HepG2 (cell line): ENCODE data around the gene TIMM44. TPM values are rescaled to one million over a fixed set of nuclear protein-coding genes. Genes with fewer than 3 reads are reported as not detected.

ENCODE experiments used
- ARNT ChIP-seq: fragments of 450-650 bp; IDR thresholded peaks from 2 replicates; pipeline ENCODE4 v1.6.1; 2017
- MTF1 ChIP-seq: sonication (generic); formaldehyde crosslinking; IDR thresholded peaks from 2 replicates; pipeline ENCODE4 v1.5.0; 2020; ENCODE audit warnings: missing genetic modification reagents
- SATB2 ChIP-seq: sonication (generic); formaldehyde crosslinking; IDR thresholded peaks from 2 replicates; pipeline ENCODE4 v1.5.0; 2020; ENCODE audit warnings: missing genetic modification reagents
- SIN3A ChIP-seq: IDR thresholded peaks from 2 replicates; pipeline ENCODE4 v1.6.1; 2011; ENCODE audit warnings: low read depth, mild to moderate bottlenecking, control low read depth, low read length, borderline replicate concordance
- SP5 ChIP-seq: IDR thresholded peaks from 2 replicates; pipeline ENCODE4 v1.6.1; 2016; ENCODE audit warnings: low read depth, borderline replicate concordance
- TARDBP ChIP-seq: sonication (generic); formaldehyde crosslinking; IDR thresholded peaks from 2 replicates; pipeline ENCODE4 v1.8.0; 2022; ENCODE audit warnings: mild to moderate bottlenecking, missing genetic modification reagents
- TBX3 ChIP-seq: fragments of 450-650 bp; IDR thresholded peaks from 2 replicates; pipeline ENCODE4 v1.6.1; 2017; ENCODE audit warnings: antibody characterized with exemption, mild to moderate bottlenecking, inconsistent platforms, borderline replicate concordance
- ZNF121 ChIP-seq: sonication (generic); formaldehyde crosslinking; IDR thresholded peaks from 2 replicates; pipeline ENCODE4 v1.5.0; 2020; ENCODE audit warnings: mild to moderate bottlenecking, missing genetic modification reagents
- ZNF17 ChIP-seq: sonication (generic); formaldehyde crosslinking; IDR thresholded peaks from 2 replicates; pipeline ENCODE4 v1.5.0; 2020; ENCODE audit warnings: mild to moderate bottlenecking, missing genetic modification reagents
- ZNF230 ChIP-seq: sonication (generic); formaldehyde crosslinking; IDR thresholded peaks from 2 replicates; pipeline ENCODE4 v1.4.0; 2020; ENCODE audit warnings: mild to moderate bottlenecking, missing genetic modification reagents
- ZNF329 ChIP-seq: sonication (generic); formaldehyde crosslinking; IDR thresholded peaks from 2 replicates; pipeline ENCODE4 v1.9.0; 2021; ENCODE audit warnings: low read depth, mild to moderate bottlenecking, missing genetic modification reagents
- ZNF337 ChIP-seq: sonication (generic); formaldehyde crosslinking; IDR thresholded peaks from 2 replicates; pipeline ENCODE4 v1.5.1; 2020; ENCODE audit warnings: missing genetic modification reagents, low read depth, mild to moderate bottlenecking, borderline replicate concordance
- ZNF33B ChIP-seq: sonication (generic); formaldehyde crosslinking; IDR thresholded peaks from 2 replicates; pipeline ENCODE4 v1.5.1; 2020; ENCODE audit warnings: mild to moderate bottlenecking, missing genetic modification reagents
- ZNF382 ChIP-seq: sonication (generic); formaldehyde crosslinking; IDR thresholded peaks from 2 replicates; pipeline ENCODE4 v1.5.0; 2020; ENCODE audit warnings: missing genetic modification reagents, mild to moderate bottlenecking, borderline replicate concordance
- ZNF431 ChIP-seq: sonication (generic); formaldehyde crosslinking; IDR thresholded peaks from 2 replicates; pipeline ENCODE4 v1.9.0; 2022; ENCODE audit warnings: missing genetic modification reagents, low read depth, mild to moderate bottlenecking, borderline replicate concordance
- polyA plus RNA-seq, 8 experiments: library from polyadenylated mRNA; depleted of rRNA in 3 of 8; stranded (reverse) in 7 of 8; unstranded in 1 of 8; fragments of >200 nt; fragmentation: Illumina TruSeq in 4 of 8; extraction: Trizol in 4 of 8; gene quantifications; 2 replicates each; pipeline versions ENCODE4 v1.2.1 to v1.2.3, GENCODE V29; 2011 to 2016; ENCODE audit warnings: low read depth in 4 of 8, missing spikeins in 1 of 8, mixed read lengths in 1 of 8; ENCODE audit not compliant: insufficient read depth in 1 of 8
- total RNA-seq, 5 experiments: library from RNA; depleted of rRNA; stranded (reverse); fragments of >200 nt; fragmentation: Illumina TruSeq; extraction: Trizol; gene quantifications; 2 replicates each; pipeline ENCODE4 v1.2.3, GENCODE V29; 2016; ENCODE audit warnings: low read depth in 1 of 5
- TF ChIP-seq, protein P1 (sequence below): sonication (generic); formaldehyde crosslinking; IDR thresholded peaks from 2 replicates; pipeline ENCODE4 v1.5.0; 2020; ENCODE audit warnings: missing genetic modification reagents
- TF ChIP-seq, protein P2 (sequence below): IDR thresholded peaks from 2 replicates; pipeline ENCODE4 v1.6.1; 2016; ENCODE audit warnings: missing compliant biosample characterization, missing genetic modification reagents, borderline replicate concordance
- TF ChIP-seq, protein P3 (sequence below): IDR thresholded peaks from 2 replicates; pipeline ENCODE4 v1.6.1; 2012; ENCODE audit warnings: low read depth, low read length, improper control_type of control experiment
- TF ChIP-seq, protein P4 (sequence below): sonication (generic); formaldehyde crosslinking; conservative IDR thresholded peaks from 2 replicates; pipeline ENCODE4 v1.4.0; 2020; ENCODE audit warnings: missing genetic modification reagents
- TF ChIP-seq, protein P5 (sequence below): sonication (generic); formaldehyde crosslinking; IDR thresholded peaks from 2 replicates; pipeline ENCODE4 v1.5.0; 2020; ENCODE audit warnings: missing genetic modification reagents
- TF ChIP-seq, protein P6 (sequence below): sonication (generic); formaldehyde crosslinking; IDR thresholded peaks from 2 replicates; pipeline ENCODE4 v1.4.0; 2020; ENCODE audit warnings: missing genetic modification reagents

Gene TIMM44
- total and polyA plus RNA-seq, 2 of the 13 experiments (the other 11 are each of a cell fraction or from before 2014, with no cell fraction given): 42.9 to 72.6 TPM

DNA sequence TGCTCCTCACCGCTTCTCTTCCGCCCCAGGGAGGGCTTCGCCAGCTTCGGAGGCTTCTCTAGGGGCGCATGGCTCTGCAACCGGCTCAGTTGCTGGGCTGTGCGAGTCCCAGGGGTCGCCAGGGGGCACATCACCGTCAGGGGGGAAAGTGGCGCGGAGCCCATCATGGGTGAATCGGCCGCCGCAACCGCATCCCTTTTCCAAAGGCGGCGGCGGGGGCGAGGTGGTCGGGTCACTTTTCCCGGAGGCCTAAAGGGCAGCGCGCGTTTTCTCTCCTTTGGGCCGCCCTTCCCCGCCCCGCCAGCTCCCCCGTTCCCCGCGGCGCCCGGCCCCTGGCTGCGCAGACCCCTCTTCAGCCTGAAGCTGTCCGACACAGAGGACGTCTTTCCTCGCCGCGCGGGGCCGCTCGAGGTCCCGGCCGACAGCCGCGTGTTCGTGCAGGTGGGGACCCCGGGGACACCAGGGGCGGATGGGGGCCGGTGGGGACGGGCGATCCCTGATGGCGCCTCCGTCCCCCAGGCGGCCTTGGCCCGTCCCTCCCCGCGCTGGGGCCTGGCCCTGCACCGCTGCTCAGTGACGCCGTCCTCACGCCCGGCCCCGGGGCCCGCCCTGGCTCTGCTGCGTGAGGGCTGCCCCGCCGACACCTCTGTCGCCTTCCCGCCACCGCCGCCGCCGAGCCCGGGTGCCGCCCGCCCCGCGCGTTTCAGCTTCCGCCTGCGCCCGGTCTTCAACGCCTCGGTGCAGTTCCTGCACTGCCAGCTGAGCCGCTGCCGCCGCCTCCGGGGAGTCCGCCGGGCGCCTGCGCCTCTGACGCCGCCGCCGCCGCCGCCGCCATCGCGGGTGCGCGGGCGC lies 27.1 kb downstream of the TIMM44 start (continued):
- TF ChIP-seq, protein P1, sequence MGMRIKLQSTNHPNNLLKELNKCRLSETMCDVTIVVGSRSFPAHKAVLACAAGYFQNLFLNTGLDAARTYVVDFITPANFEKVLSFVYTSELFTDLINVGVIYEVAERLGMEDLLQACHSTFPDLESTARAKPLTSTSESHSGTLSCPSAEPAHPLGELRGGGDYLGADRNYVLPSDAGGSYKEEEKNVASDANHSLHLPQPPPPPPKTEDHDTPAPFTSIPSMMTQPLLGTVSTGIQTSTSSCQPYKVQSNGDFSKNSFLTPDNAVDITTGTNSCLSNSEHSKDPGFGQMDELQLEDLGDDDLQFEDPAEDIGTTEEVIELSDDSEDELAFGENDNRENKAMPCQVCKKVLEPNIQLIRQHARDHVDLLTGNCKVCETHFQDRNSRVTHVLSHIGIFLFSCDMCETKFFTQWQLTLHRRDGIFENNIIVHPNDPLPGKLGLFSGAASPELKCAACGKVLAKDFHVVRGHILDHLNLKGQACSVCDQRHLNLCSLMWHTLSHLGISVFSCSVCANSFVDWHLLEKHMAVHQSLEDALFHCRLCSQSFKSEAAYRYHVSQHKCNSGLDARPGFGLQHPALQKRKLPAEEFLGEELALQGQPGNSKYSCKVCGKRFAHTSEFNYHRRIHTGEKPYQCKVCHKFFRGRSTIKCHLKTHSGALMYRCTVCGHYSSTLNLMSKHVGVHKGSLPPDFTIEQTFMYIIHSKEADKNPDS (CRISPR knock-in tag): 0 out of 2 replicates have a peak, but pooled peaks have one; percentile 16
- TF ChIP-seq TBX3: no peak
- no peak for TF ChIP-seq ZNF33B
- TF ChIP-seq SATB2 (CRISPR knock-in tag): no peak; the same call in 1 of the 2 replicates
- no peak for TF ChIP-seq ZNF382 (CRISPR knock-in tag)
- no peak for TF ChIP-seq ZNF337
- no peak for TF ChIP-seq SIN3A
- TF ChIP-seq, protein P2, sequence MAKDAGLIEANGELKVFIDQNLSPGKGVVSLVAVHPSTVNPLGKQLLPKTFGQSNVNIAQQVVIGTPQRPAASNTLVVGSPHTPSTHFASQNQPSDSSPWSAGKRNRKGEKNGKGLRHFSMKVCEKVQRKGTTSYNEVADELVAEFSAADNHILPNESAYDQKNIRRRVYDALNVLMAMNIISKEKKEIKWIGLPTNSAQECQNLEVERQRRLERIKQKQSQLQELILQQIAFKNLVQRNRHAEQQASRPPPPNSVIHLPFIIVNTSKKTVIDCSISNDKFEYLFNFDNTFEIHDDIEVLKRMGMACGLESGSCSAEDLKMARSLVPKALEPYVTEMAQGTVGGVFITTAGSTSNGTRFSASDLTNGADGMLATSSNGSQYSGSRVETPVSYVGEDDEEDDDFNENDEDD (CRISPR knock-in tag): peak; percentile 83; the same call in 1 of the 2 replicates
- no peak for TF ChIP-seq SP5 (CRISPR knock-in tag)
- TF ChIP-seq, protein P3, sequence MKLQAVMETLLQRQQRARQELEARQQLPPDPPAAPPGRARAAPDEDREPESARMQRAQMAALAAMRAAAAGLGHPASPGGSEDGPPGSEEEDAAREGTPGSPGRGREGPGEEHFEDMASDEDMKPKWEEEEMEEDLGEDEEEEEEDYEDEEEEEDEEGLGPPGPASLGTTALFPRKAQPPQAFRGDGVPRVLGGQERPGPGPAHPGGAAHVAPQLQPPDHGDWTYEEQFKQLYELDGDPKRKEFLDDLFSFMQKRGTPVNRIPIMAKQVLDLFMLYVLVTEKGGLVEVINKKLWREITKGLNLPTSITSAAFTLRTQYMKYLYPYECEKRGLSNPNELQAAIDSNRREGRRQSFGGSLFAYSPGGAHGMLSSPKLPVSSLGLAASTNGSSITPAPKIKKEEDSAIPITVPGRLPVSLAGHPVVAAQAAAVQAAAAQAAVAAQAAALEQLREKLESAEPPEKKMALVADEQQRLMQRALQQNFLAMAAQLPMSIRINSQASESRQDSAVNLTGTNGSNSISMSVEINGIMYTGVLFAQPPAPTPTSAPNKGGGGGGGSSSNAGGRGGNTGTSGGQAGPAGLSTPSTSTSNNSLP: no peak
- TF ChIP-seq ZNF17 (CRISPR knock-in tag): no peak
- TF ChIP-seq MTF1 (CRISPR knock-in tag): no peak
- TF ChIP-seq, protein P4, sequence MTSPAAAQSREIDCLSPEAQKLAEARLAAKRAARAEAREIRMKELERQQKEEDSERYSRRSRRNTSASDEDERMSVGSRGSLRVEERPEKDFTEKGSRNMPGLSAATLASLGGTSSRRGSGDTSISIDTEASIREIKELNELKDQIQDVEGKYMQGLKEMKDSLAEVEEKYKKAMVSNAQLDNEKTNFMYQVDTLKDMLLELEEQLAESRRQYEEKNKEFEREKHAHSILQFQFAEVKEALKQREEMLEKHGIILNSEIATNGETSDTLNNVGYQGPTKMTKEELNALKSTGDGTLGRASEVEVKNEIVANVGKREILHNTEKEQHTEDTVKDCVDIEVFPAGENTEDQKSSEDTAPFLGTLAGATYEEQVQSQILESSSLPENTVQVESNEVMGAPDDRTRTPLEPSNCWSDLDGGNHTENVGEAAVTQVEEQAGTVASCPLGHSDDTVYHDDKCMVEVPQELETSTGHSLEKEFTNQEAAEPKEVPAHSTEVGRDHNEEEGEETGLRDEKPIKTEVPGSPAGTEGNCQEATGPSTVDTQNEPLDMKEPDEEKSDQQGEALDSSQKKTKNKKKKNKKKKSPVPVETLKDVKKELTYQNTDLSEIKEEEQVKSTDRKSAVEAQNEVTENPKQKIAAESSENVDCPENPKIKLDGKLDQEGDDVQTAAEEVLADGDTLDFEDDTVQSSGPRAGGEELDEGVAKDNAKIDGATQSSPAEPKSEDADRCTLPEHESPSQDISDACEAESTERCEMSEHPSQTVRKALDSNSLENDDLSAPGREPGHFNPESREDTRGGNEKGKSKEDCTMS (CRISPR knock-in tag): no peak
- TF ChIP-seq, protein P5, sequence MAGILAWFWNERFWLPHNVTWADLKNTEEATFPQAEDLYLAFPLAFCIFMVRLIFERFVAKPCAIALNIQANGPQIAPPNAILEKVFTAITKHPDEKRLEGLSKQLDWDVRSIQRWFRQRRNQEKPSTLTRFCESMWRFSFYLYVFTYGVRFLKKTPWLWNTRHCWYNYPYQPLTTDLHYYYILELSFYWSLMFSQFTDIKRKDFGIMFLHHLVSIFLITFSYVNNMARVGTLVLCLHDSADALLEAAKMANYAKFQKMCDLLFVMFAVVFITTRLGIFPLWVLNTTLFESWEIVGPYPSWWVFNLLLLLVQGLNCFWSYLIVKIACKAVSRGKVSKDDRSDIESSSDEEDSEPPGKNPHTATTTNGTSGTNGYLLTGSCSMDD (CRISPR knock-in tag): no peak
- no peak for TF ChIP-seq ZNF121
- no peak for TF ChIP-seq ZNF230 (CRISPR knock-in tag)
- TF ChIP-seq ZNF329 (CRISPR knock-in tag): 0 out of 2 replicates have a peak, but pooled peaks have one; percentile 27
- TF ChIP-seq ZNF431 (CRISPR knock-in tag): peak; percentile 75; the same call in 1 of the 2 replicates
- TF ChIP-seq TARDBP (CRISPR knock-in tag): no peak
- TF ChIP-seq ARNT: no peak
- TF ChIP-seq, protein P6, sequence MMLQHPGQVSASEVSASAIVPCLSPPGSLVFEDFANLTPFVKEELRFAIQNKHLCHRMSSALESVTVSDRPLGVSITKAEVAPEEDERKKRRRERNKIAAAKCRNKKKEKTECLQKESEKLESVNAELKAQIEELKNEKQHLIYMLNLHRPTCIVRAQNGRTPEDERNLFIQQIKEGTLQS: no peak
